Stimulated activated CD4-positive, alpha-beta T cell treated with anti-CD3 and anti-CD28 coated beads, Interleukin-2, amount 100 ng/mL, for 48 hours (primary cell): Measurements from ENCODE around the gene CLIC2.
"Not testable (repeated sequence)": the region's sequence is repeated elsewhere in the genome, so short reads cannot be mapped to it uniquely, and the experiment has no call there.

Source experiments
- DNase-seq, 2 donors: peaks; one replicate each; pipeline ENCODE4 v3.0.0-alpha.2; 2020

The CLIC2 gene

GRCh38 chrX:155334486-155335336, at the start of gene CLIC2:
TSS of gene CLIC2 (minus strand) at chrX:155334614. CDS start at chrX:155334427, 187 bp downstream.
- no peak for DNase-seq

GRCh38 chrX:155382529-155382967, 48.1 kb upstream of the CLIC2 start:
- not testable (repeated sequence) for DNase-seq

- DNase-seq, result not testable (repeated sequence)
These were observed 47.6 kb upstream of the CLIC2 start, which contains the start of gene F8A2 for GRCh38 chrX:155381843-155382528. TSS of gene F8A2 (plus strand) at chrX:155382095. CDS start at chrX:155382115, 20 bp downstream.

- not testable (repeated sequence) for DNase-seq
These were observed 45.4 kb upstream of the CLIC2 start for GRCh38 chrX:155379802-155380201.

GRCh38 chrX:155373777-155374458, 39.5 kb upstream of the CLIC2 start:
- not testable (repeated sequence) for DNase-seq

- not testable (repeated sequence) for DNase-seq
These were observed 29.3 kb upstream of the CLIC2 start for GRCh38 chrX:155363712-155364111.

- DNase-seq, result not testable (repeated sequence)
These were observed 15.0 kb upstream of the CLIC2 start for GRCh38 chrX:155349448-155349847.

GRCh38 chrX:155345689-155346088, 11.3 kb upstream of the CLIC2 start:
- not testable (repeated sequence) for DNase-seq

- not testable (repeated sequence) for DNase-seq
These were observed 911 bp upstream of the CLIC2 start for GRCh38 chrX:155335337-155335712.

GRCh38 chrX:155333544-155334100, 792 bp downstream of the CLIC2 start:
- no peak for DNase-seq

- DNase-seq, result no peak
These were observed 3.4 kb downstream of the CLIC2 start for GRCh38 chrX:155330992-155331391.

- no peak for DNase-seq
These were observed 5.1 kb downstream of the CLIC2 start for GRCh38 chrX:155329293-155329692.

GRCh38 chrX:155326610-155327009, 7.8 kb downstream of the CLIC2 start:
- DNase-seq, result no peak

GRCh38 chrX:155314260-155314659, 20.2 kb downstream of the CLIC2 start:
- no peak for DNase-seq

- DNase-seq, result no peak
These were observed 20.6 kb downstream of the CLIC2 start for GRCh38 chrX:155313766-155314165.

- DNase-seq, result no peak
These were observed 40.6 kb downstream of the CLIC2 start for GRCh38 chrX:155293771-155294170.

- DNase-seq, result no peak
These were observed 54.5 kb downstream of the CLIC2 start for GRCh38 chrX:155279873-155280272.

GRCh38 chrX:155270969-155271368, 63.4 kb downstream of the CLIC2 start:
- DNase-seq, result no peak

GRCh38 chrX:155267995-155268394, 66.4 kb downstream of the CLIC2 start:
- DNase-seq, result not testable (repeated sequence)

- DNase-seq, result no peak
These were observed 68.0 kb downstream of the CLIC2 start for GRCh38 chrX:155266439-155266838.

- peak; percentile 44 to 60 for DNase-seq
These were observed 70.4 kb downstream of the CLIC2 start, which contains the start of gene RAB39B for GRCh38 chrX:155263854-155264628. TSS of gene RAB39B (minus strand) at chrX:155264491. CDS start at chrX:155264288, 203 bp downstream.
